OCI-LY3 (cell line): ENCODE measurements around the gene CLCN4.

Experiments used
- EZH2phosphoT487 ChIP-seq: fragments of 200-600 bp; shearing (Covaris generic); IDR thresholded peaks from 2 replicates; pipeline ENCODE4 v1.6.1; 2018; ENCODE audit warnings: antibody characterized with exemption, mixed run types, low read depth
- TF ChIP-seq, protein P1 (sequence below): fragments of 200-600, 300-600 bp; sonication (generic); IDR thresholded peaks from 2 replicates; pipeline ENCODE4 v1.5.1; 2014; ENCODE audit warnings: antibody characterized with exemption, low read length, low read depth

DNA sequence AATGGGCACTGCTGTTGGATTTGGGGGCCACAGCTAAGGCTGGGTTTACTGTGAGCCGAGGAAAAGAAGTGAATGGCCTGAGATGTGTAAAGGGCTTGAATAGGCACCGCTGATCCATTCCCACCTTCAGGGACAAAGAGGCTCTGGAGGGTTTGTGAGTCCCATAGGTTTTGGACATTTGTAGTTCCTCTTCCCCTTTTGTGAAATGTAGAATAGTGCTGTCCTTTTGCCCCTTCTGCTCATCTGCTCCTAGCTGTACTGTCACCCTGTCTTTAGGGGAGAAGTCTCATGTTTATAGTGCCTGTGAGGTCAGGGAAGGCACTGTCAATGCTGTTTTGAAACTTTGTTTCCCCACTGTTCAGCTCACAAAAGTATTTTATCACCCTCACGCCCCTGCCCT lies 26.4 kb upstream of the CLCN4 start:
- TF ChIP-seq, protein P1, sequence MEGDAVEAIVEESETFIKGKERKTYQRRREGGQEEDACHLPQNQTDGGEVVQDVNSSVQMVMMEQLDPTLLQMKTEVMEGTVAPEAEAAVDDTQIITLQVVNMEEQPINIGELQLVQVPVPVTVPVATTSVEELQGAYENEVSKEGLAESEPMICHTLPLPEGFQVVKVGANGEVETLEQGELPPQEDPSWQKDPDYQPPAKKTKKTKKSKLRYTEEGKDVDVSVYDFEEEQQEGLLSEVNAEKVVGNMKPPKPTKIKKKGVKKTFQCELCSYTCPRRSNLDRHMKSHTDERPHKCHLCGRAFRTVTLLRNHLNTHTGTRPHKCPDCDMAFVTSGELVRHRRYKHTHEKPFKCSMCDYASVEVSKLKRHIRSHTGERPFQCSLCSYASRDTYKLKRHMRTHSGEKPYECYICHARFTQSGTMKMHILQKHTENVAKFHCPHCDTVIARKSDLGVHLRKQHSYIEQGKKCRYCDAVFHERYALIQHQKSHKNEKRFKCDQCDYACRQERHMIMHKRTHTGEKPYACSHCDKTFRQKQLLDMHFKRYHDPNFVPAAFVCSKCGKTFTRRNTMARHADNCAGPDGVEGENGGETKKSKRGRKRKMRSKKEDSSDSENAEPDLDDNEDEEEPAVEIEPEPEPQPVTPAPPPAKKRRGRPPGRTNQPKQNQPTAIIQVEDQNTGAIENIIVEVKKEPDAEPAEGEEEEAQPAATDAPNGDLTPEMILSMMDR: no peak
- no peak for TF ChIP-seq EZH2phosphoT487
